Fibroblast of villous mesenchyme (primary cell): ENCODE results near the gene RAB26. TPM values are rescaled to one million over a fixed set of nuclear protein-coding genes. Genes with fewer than 3 reads are reported as not detected.

Source experiments
- DNase-seq: peaks from one replicate; pipeline ENCODE4 v3.0.0-alpha.2; 2010; ENCODE audit warnings: low read depth
- H3K4me3 ChIP-seq: 2 replicates; pipeline ENCODE4 v1.5.1; 2011; ENCODE audit warnings: low read depth, mild to moderate bottlenecking, low read length
- total RNA-seq: library from RNA; depleted of rRNA; stranded (reverse); fragments of >200 nt; gene quantifications from 2 replicates; pipeline ENCODE4 v1.2.3, GENCODE V29; 2012
- TF ChIP-seq, protein P1 (sequence below): IDR thresholded peaks from 2 replicates; pipeline ENCODE4 v1.5.1; 2012; ENCODE audit warnings: low read depth, mild to moderate bottlenecking, low read length; ENCODE audit not compliant: insufficient read depth

The RAB26 gene
- total RNA-seq, 1 donor = 1.3 TPM

DNA sequence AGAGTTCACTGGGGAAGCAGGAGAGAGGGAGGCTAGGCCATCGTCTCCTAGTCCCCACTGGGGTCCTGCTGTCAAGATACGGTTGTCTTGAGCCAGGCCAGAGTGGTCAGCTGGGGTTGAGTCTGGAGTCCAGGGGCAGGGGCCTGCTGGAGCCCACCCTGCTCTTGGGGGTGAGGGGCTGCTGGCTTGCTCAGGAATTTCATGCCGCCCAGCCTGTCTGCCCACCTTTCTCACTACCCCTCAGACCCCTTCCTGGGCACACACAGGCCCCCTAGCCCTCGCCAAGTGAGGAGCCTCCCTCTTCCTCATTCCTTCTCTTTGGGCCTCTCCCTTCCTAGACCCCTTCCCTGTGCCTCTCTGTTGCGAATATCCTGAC is 8.4 kb downstream of the RAB26 start:
- H3K4me3 ChIP-seq = peak overlapping the region; percentile 90
- TF ChIP-seq, protein P1, sequence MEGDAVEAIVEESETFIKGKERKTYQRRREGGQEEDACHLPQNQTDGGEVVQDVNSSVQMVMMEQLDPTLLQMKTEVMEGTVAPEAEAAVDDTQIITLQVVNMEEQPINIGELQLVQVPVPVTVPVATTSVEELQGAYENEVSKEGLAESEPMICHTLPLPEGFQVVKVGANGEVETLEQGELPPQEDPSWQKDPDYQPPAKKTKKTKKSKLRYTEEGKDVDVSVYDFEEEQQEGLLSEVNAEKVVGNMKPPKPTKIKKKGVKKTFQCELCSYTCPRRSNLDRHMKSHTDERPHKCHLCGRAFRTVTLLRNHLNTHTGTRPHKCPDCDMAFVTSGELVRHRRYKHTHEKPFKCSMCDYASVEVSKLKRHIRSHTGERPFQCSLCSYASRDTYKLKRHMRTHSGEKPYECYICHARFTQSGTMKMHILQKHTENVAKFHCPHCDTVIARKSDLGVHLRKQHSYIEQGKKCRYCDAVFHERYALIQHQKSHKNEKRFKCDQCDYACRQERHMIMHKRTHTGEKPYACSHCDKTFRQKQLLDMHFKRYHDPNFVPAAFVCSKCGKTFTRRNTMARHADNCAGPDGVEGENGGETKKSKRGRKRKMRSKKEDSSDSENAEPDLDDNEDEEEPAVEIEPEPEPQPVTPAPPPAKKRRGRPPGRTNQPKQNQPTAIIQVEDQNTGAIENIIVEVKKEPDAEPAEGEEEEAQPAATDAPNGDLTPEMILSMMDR = no peak
- no peak for DNase-seq

DNA sequence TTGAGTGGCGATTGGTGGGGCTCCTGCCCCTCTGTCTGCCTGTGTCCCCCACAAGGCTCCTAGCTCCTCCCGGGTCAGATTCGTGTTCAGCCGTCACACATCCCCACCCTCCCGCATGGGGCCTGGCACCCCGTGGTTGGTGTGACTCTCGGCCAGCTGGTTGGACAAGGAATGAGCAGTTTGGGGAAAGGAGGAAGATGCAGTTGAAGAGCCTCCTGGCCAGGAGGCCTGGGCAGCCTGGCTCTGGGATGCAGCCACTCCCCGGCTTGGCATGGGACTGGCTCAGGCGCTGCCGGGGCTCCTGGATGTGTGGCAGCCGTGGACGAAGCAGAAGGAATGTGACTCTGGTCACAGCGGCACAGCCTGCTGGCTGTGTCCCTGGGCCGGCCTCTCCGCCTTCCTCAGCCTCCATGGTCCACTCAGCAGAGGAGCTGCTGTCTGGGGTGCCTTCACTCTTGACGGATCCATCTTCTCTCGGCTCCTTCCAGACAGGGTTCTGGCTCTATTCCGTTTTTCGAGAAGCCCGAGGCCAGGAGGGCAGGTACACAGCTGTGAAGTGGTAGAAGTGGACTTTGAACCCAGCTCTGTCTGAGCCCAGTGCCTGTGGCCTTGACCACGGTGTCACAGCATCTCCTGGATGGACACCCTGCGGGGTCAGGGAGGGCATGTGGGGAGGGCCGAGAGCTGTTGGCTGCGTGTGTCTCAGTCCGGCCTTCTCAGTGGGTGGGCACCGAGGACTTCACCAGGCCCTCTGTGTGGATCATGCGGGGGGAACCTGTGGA is 9.2 kb downstream of the RAB26 start:
- H3K4me3 ChIP-seq = peak overlapping the region; percentile 90
- DNase-seq = no peak
- TF ChIP-seq, protein P1 = no peak

DNA sequence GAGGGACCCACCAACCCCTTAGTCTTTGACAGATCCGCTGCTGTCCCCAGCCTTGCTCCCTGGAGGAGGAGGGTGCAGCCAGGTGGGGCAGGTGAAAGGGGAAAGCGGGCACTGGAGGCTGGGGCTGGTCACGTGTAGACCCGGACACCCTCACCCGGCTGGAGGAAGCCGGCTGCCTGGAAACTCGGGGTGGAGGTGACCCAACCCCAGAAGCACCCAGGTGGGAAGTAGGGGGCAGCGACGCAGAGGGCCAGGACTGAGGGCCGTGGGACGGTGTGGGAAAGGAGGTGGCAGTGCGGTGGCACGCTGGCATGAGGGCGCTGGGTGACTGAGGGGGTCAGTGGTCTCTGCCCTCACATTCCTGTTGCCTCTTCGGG is 9.8 kb downstream of the RAB26 start:
- TF ChIP-seq, protein P1 = no peak
- peak overlapping the region; percentile 14 for H3K4me3 ChIP-seq
- no peak for DNase-seq

DNA sequence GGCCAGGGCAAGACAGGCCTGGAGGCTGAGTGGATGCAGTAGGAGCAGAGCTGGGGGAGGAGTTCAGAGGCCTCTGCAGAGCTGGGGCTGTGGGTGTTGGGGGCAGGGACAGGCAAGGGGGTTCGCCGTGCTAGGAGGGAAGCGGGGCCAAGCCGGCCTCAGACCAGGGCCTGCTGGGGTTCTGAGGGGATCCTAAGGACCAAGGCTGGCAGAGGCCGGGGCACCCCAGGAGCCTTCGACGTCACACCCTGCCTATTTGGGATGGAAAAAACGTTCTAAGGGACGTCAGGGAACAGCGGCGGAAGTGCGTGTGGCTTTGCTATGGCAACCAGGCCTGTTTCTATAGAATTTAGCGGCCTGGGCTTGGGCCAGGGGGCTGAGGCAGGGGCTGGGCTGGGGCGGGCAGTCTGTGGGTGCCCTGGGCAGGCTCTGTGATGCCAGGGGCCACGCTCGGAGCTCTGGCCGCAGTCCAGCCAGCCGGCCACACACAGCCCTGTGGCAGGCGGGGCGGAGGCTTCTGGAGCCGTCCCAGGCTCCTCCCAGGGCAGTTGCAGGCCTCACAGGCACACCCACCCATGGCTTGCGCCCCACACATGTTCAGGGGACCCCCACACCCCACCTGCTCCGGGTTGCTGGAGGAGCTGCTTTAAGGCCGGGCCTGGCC is 10.9 kb downstream of the RAB26 start:
- H3K4me3 ChIP-seq = peak overlapping the region; percentile 39
- TF ChIP-seq, protein P1 = no peak
- peak; percentile 90 for DNase-seq

DNA sequence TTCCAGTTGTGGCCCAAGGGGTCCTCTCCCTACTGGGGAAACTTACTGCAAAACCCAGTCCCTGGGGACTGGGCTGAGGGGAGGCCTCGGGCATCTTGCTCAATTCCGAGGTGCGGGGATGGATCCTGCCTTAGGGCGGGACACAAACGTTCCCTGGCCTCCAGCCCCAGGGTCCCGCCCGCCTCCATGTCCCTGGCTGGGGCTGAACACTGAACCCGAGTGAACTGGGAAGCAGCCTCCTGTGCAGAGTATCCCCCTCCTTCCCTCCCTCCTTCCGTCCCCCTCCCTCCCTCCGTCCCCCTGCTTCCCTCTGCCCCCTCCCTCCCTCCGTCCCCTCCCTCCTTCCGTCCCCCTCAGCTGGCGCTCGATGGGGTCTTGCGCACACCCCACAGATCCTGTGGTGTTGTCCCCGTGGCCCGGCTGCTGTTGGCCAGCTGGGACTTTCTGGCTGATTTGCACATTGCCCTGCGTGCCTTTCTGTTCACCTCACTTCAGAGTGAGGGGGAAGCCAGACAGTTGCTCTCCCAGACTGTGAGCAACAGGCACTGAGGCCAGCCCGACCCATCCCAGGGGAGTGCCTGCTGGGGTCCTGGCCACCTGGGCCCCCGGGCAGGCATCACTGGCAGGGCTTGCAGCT is 12.6 kb downstream of the RAB26 start:
- TF ChIP-seq, protein P1 = no peak
- peak overlapping the region; percentile 18 for H3K4me3 ChIP-seq
- DNase-seq = peak; percentile 76

DNA sequence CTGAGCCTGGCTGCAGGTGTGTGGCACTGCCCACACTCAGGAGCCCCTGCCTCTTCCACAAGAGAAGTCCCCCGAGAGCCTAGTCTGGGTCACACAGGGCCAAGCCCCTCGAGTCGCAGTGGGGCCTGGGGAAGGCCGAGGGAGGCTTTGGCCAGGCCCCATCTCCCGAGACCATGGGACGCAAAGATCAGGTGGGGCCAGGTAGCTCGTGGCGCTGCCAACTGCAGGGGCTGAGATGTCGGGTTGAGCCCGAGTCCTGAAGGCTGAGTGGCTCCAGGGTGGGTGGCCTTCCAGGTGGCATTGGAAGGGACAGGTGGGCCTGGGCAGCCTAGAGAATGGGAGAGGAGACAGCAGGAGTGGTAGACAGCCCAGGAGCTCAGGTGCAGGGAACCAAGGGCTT is 13.5 kb downstream of the RAB26 start:
- no peak for DNase-seq
- no peak overlapping the region for H3K4me3 ChIP-seq
- TF ChIP-seq, protein P1 = no peak
